CD14-positive monocyte (primary cell): ENCODE data around the gene AHI1. TPM values are rescaled to one million over a fixed set of nuclear protein-coding genes. Genes with fewer than 3 reads are reported as not detected.

Experiments
- DNase-seq, 3 donors: peaks; one replicate each; pipeline ENCODE4 v3.0.0-alpha.2; 2011 to 2022
- H2AFZ ChIP-seq: 2 replicates; pipeline ENCODE4 v1.6.0; 2012; ENCODE audit warnings: mild to moderate bottlenecking, low read depth, low read length, inconsistent platforms; ENCODE audit not compliant: insufficient read depth, poor library complexity, severe bottlenecking
- H3K27ac ChIP-seq, 2 donors: 1 replicate in 1 of 2; 2 replicates in 1 of 2; pipeline ENCODE4 v1.5.1; 2012 to 2013; ENCODE audit warnings: low read length in 2 of 2, control low read depth in 1 of 2, inconsistent platforms in 1 of 2, low read depth in 1 of 2, mild to moderate bottlenecking in 1 of 2
- H3K27me3 ChIP-seq, 2 donors: one replicate each; pipeline versions ENCODE4 v1.6.0 to v1.6.1; 2011 to 2013; ENCODE audit warnings: low read length in 2 of 2; ENCODE audit not compliant: control insufficient read depth in 2 of 2, insufficient read depth in 2 of 2
- H3K36me3 ChIP-seq, 2 donors: replicated peaks in 1 of 2; 1 replicate in 1 of 2; 2 replicates in 1 of 2; pipeline versions ENCODE4 v1.5.1 to v1.6.1; 2012 to 2013; ENCODE audit warnings: low read length in 2 of 2, control low read depth in 1 of 2, inconsistent platforms in 1 of 2, mild to moderate bottlenecking in 1 of 2; ENCODE audit not compliant: insufficient read depth in 2 of 2, control insufficient read depth in 1 of 2
- H3K4me1 ChIP-seq, 2 donors: 1 replicate in 1 of 2; 2 replicates in 1 of 2; pipeline versions ENCODE4 v1.5.1 to v1.6.1; 2012 to 2013; ENCODE audit warnings: low read length in 2 of 2, control low read depth in 1 of 2, inconsistent platforms in 1 of 2, mild to moderate bottlenecking in 1 of 2, moderate library complexity in 1 of 2; ENCODE audit not compliant: insufficient read depth in 2 of 2, control insufficient read depth in 1 of 2
- H3K4me2 ChIP-seq: replicated peaks from 2 replicates; pipeline ENCODE3; 2012; ENCODE audit warnings: low read length, moderate library complexity, mild to moderate bottlenecking; ENCODE audit not compliant: poor library complexity, severe bottlenecking; ENCODE audit errors: extremely low read depth
- H3K4me3 ChIP-seq, 3 experiments: fragments of 200-600 bp in 1 of 3; sonication (generic) in 1 of 3; replicated peaks in 1 of 3; 1 replicate in 2 of 3; 2 replicates in 1 of 3; pipeline ENCODE4 v1.5.1; 2011 to 2013; ENCODE audit warnings: low read length in 3 of 3, mild to moderate bottlenecking in 3 of 3, control low read depth in 2 of 3, low read depth in 2 of 3, inconsistent platforms in 1 of 3, moderate library complexity in 1 of 3
- H3K79me2 ChIP-seq: 2 replicates; pipeline ENCODE4 v1.6.0; 2012; ENCODE audit warnings: mild to moderate bottlenecking, control low read depth, inconsistent platforms, low read length, moderate library complexity; ENCODE audit not compliant: insufficient read depth
- H3K9ac ChIP-seq: 2 replicates; pipeline ENCODE4 v1.6.0; 2017; ENCODE audit warnings: low read length, mild to moderate bottlenecking; ENCODE audit not compliant: insufficient read depth, poor library complexity, severe bottlenecking
- H3K9me3 ChIP-seq, 2 donors: replicated peaks in 1 of 2; 1 replicate in 1 of 2; 2 replicates in 1 of 2; pipeline versions ENCODE4 v1.5.1 to v1.6.1; 2012 to 2013; ENCODE audit warnings: low read length in 2 of 2, control low read depth in 1 of 2; ENCODE audit not compliant: control insufficient read depth in 1 of 2, insufficient read depth in 1 of 2
- H4K20me1 ChIP-seq: 2 replicates; pipeline ENCODE4 v1.6.0; 2012; ENCODE audit warnings: mild to moderate bottlenecking, low read length, control low read depth, moderate library complexity; ENCODE audit not compliant: insufficient read depth
- H3K27ac Mint-ChIP-seq, 7 donors: one replicate each; pipeline ENCODE4 v1.8.0; 2020; ENCODE audit warnings: mild to moderate bottlenecking in 7 of 7, mixed read lengths in 7 of 7, moderate library complexity in 6 of 7, inconsistent platforms in 2 of 7
- H3K27me3 Mint-ChIP-seq, 3 donors: one replicate each; pipeline ENCODE4 v1.8.0; 2021 to 2022; ENCODE audit warnings: low read depth in 3 of 3, mild to moderate bottlenecking in 3 of 3, mixed read lengths in 3 of 3, moderate library complexity in 3 of 3, inconsistent platforms in 1 of 3
- H3K36me3 Mint-ChIP-seq, 2 donors: one replicate each; pipeline ENCODE4 v1.8.0; 2020; ENCODE audit warnings: mixed read lengths in 2 of 2, inconsistent platforms in 1 of 2, mild to moderate bottlenecking in 1 of 2
- H3K4me1 Mint-ChIP-seq: one replicate; pipeline ENCODE4 v1.8.0; 2020; ENCODE audit warnings: mild to moderate bottlenecking, mixed read lengths
- H3K4me3 Mint-ChIP-seq, 2 donors: one replicate each; pipeline ENCODE4 v1.8.0; 2020; ENCODE audit warnings: mild to moderate bottlenecking in 2 of 2, mixed read lengths in 2 of 2, moderate library complexity in 1 of 2
- H3K9me3 Mint-ChIP-seq, 7 donors: one replicate each; pipeline ENCODE4 v1.8.0; 2020 to 2022; ENCODE audit warnings: mixed read lengths in 7 of 7, mild to moderate bottlenecking in 6 of 7, moderate library complexity in 6 of 7, inconsistent platforms in 2 of 7
- WGBS: methylation state at CpG from one replicate; pipeline ENCODE4 v1.1.5; 2013; ENCODE audit warnings: missing lambda C conversion rate; ENCODE audit not compliant: insufficient coverage; 5-methylcytosine and 5-hydroxymethylcytosine counted together
- intact Hi-C, 2 donors: fragments of 100-400 bp; cut with micrococcal nuclease; formaldehyde crosslinking; loops; one replicate each; pipeline versions ENCODE4 v1.15.0 to v1.15.1; 2023
- polyA plus RNA-seq, 3 donors: library from polyadenylated mRNA; depleted of rRNA in 1 of 3; unstranded in 2 of 3; stranded (reverse) in 1 of 3; fragments of 300-500 nt in 2 of 3; fragments of >200 nt in 1 of 3; fragmentation: Illumina TruSeq in 2 of 3; gene quantifications; 1 replicate in 2 of 3; 2 replicates in 1 of 3; pipeline ENCODE4 v1.2.3, GENCODE V29; 2012 to 2021
- TF ChIP-seq, protein P1 (sequence below): fragments of 200-600 bp; IDR thresholded peaks from one replicate; pipeline ENCODE4 v1.8.0; 2022; ENCODE audit warnings: antibody characterized with exemption, mild to moderate bottlenecking

AHI1 gene
- polyA plus RNA-seq, 3 donors: 0.91 to 2.8 (median 1.4) TPM

DNA sequence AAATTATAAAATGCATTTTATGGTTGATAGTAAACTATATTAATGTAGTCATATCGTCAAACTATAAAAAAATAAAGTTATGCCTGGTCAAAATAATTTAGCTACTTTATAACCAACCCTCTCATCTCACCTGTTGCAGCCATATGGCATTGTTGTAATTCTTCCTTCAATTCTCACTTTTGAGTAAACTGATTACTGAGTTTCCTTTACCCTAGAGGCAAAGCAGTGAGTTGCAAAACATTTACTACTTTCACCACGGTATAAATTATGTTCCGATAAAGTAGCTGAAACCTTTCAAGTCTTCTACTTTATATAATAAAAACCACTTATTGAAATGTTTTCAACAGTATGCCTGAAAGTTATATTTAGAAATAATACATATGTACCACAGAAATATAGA, 113.8 kb downstream of the AHI1 start:
- no peaks in the 10 kb centered on the region for H3K27me3 ChIP-seq
- H4K20me1 ChIP-seq: no peaks in the 10 kb centered on the region
- Mint-ChIP-seq H3K4me3 (no peak overlapping the region), H3K27ac (no peak overlapping the region), H3K36me3 (peaks cover 0 to 2% of the 10 kb centered on the region in 2 donors), H3K4me1 (peaks cover 8% of the 10 kb centered on the region), H3K27me3 (no peaks in the 10 kb centered on the region), H3K9me3 (peaks cover 0 to 2% (median 0%) of the 10 kb centered on the region in 7 donors)
- H3K36me3 ChIP-seq: no peaks in the 10 kb centered on the region
- DNase-seq: no peak
- no peak overlapping the region for H2AFZ ChIP-seq
- no peak overlapping the region for H3K9ac ChIP-seq
- intact Hi-C loops: no loop called here
- TF ChIP-seq, protein P1, sequence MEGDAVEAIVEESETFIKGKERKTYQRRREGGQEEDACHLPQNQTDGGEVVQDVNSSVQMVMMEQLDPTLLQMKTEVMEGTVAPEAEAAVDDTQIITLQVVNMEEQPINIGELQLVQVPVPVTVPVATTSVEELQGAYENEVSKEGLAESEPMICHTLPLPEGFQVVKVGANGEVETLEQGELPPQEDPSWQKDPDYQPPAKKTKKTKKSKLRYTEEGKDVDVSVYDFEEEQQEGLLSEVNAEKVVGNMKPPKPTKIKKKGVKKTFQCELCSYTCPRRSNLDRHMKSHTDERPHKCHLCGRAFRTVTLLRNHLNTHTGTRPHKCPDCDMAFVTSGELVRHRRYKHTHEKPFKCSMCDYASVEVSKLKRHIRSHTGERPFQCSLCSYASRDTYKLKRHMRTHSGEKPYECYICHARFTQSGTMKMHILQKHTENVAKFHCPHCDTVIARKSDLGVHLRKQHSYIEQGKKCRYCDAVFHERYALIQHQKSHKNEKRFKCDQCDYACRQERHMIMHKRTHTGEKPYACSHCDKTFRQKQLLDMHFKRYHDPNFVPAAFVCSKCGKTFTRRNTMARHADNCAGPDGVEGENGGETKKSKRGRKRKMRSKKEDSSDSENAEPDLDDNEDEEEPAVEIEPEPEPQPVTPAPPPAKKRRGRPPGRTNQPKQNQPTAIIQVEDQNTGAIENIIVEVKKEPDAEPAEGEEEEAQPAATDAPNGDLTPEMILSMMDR: no peak
- no peak overlapping the region for H3K4me2 ChIP-seq
- no peaks in the 10 kb centered on the region for H3K79me2 ChIP-seq
- no CpG with 5 or more reads among the region's 3 CpGs for WGBS
- H3K27ac ChIP-seq: no peak overlapping the region
- no peak overlapping the region for H3K4me3 ChIP-seq
- no peaks in the 10 kb centered on the region for H3K4me1 ChIP-seq
- H3K9me3 ChIP-seq: no peaks in the 10 kb centered on the region

DNA sequence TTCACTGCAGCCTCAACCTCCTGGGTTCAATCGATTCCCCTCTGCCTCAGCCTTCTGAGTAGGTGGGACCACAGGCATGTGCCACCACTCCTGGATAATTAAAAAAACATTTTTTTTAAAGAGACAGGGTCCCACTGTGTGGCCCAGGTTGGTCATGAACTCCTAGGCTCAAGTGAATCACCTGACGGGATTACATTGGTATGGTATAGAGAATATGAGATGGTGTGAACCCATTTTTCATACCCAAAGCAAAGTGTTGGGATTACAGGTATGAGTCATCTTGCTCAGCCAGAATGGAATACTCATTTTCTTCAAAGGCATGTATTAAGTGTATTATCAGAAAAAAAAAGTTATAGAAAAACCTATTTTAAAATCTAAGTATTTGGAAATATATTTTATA, 114.2 kb downstream of the AHI1 start:
- Mint-ChIP-seq H3K27ac (no peak overlapping the region), H3K9me3 (peaks cover 0 to 2% (median 0%) of the 10 kb centered on the region in 7 donors), H3K4me3 (no peak overlapping the region), H3K4me1 (peaks cover 8% of the 10 kb centered on the region), H3K36me3 (peaks cover 0 to 2% of the 10 kb centered on the region in 2 donors), H3K27me3 (no peaks in the 10 kb centered on the region)
- H2AFZ ChIP-seq: no peak overlapping the region
- H3K4me1 ChIP-seq: no peaks in the 10 kb centered on the region
- WGBS: 100% methylated on average over 1 of the region's 2 CpGs
- H3K27me3 ChIP-seq: no peaks in the 10 kb centered on the region
- no peaks in the 10 kb centered on the region for H3K9me3 ChIP-seq
- no peak for DNase-seq
- no peaks in the 10 kb centered on the region for H3K79me2 ChIP-seq
- H4K20me1 ChIP-seq: no peaks in the 10 kb centered on the region
- no peak overlapping the region for H3K9ac ChIP-seq
- intact Hi-C loops: no loop called here
- no peak overlapping the region for H3K4me3 ChIP-seq
- no peaks in the 10 kb centered on the region for H3K36me3 ChIP-seq
- H3K4me2 ChIP-seq: no peak overlapping the region
- TF ChIP-seq, protein P1: no peak
- no peak overlapping the region for H3K27ac ChIP-seq
